ACC112 (cell line): ENCODE data around the gene RCSD1.

Experiments used
- H2AFZ ChIP-seq: fragments of 200-600 bp; sonication (generic); one replicate; pipeline ENCODE4 v1.6.0; 2017; ENCODE audit warnings: antibody characterized with exemption, low read length; ENCODE audit not compliant: unreplicated experiment
- H3K27ac ChIP-seq: fragments of 200-600 bp; sonication (generic); 2 replicates; pipeline ENCODE4 v1.5.1; 2014; ENCODE audit warnings: low read depth, mild to moderate bottlenecking, antibody characterized with exemption, low read length, moderate library complexity
- H3K27me3 ChIP-seq: fragments of 200-600 bp; sonication (generic); 2 replicates; pipeline ENCODE4 v1.6.1; 2014; ENCODE audit warnings: mild to moderate bottlenecking, antibody characterized with exemption, low read length, moderate library complexity, mixed read lengths; ENCODE audit not compliant: insufficient read depth
- H3K36me3 ChIP-seq: fragments of 200-600 bp; sonication (generic); 2 replicates; pipeline ENCODE4 v1.6.1; 2016; ENCODE audit warnings: mild to moderate bottlenecking, antibody characterized with exemption, low read length, moderate library complexity, mixed read lengths; ENCODE audit not compliant: insufficient read depth
- H3K4me1 ChIP-seq: fragments of 200-600 bp; sonication (generic); one replicate; pipeline ENCODE4 v1.6.1; 2016; ENCODE audit warnings: low read length, mixed read lengths; ENCODE audit not compliant: insufficient read depth, unreplicated experiment, control insufficient read depth
- H3K4me3 ChIP-seq: fragments of 200-600 bp; sonication (generic); 2 replicates; pipeline ENCODE4 v1.5.1; 2014; ENCODE audit warnings: mild to moderate bottlenecking, low read depth, low read length
- H3K79me2 ChIP-seq: fragments of 200-600 bp; sonication (generic); one replicate; pipeline ENCODE4 v1.6.0; 2016; ENCODE audit warnings: low read length; ENCODE audit not compliant: control insufficient read depth, unreplicated experiment, insufficient read depth

The RCSD1 gene

DNA sequence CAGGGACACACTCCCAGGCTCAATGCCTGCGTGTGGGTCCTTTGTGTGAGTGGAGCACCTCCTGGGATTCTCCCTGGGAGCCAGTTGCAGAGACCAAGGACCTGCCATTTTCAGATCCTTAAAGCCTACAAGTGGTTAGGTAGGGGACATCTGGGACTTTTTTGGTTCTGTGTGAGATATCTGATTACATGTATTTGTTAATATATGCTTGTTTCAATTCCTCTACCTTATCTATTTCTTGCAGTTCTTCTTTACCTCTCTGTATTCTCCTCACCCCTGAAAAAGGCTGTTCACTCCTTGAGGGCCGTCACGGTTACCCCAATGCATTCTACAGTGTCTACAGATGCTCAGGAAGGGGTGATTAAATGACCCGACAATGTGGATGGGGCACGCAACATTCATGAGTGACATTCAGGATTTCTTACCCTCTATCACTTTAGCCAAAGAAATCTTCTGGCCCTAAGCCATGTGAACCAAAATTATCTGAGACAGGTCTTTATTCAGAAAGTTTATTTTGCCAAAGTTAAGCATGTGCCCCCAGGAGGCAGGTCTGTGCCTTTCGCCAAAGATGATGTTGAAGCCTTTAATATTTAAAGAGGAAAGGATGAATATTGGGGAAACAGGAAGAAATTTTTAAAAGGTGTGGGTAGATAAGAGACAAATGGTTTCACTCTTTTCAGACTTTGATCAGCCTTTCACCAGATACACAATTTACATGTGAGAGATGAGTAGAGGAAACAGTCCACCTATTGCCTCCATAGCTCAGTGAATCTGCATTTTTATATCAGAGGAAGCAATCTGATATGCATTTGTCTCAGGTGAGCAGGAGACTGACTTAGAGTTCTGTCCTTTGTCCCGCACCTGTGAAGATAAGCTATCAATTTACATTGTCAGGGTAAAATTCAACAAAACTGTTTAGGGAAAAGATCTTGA, 47.1 kb downstream of the RCSD1 start:
- Histone ChIP-seq H3K27ac (no peak overlapping the region), H3K4me3 (no peak overlapping the region), H3K4me1 (no peaks in the 10 kb centered on the region), H3K36me3 (no peaks in the 10 kb centered on the region), H2AFZ (no peak overlapping the region), H3K79me2 (no peaks in the 10 kb centered on the region), H3K27me3 (no peaks in the 10 kb centered on the region)

- Histone ChIP-seq H3K4me1 (no peaks in the 10 kb centered on the region), H3K27me3 (no peaks in the 10 kb centered on the region), H3K4me3 (no peak overlapping the region), H3K36me3 (no peaks in the 10 kb centered on the region), H3K79me2 (no peaks in the 10 kb centered on the region), H2AFZ (no peak overlapping the region), H3K27ac (no peak overlapping the region)
Measured at GRCh38 chr1:167678422-167678821, 48.4 kb downstream of the RCSD1 start.

DNA sequence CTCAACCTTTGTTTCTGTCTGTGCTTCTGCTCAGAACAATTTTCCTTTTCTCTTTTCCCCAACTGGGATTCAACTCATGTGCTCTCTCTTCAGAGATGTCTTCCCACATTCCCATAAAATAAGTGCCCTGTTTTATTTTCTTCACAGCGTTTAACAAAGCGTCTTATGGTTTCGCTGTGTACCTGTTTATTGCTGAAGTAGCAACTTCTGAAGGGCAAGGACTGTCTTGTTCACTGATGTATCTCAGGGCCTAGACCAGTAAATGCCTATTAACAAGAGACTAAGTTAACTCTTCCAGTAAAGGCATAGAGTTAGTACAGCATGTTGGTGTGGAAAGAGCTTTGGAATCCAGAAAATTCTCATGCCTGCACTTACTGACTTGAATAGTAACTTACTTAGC, 48.8 kb downstream of the RCSD1 start:
- no peak overlapping the region for H3K4me3 ChIP-seq
- no peaks in the 10 kb centered on the region for H3K27me3 ChIP-seq
- no peaks in the 10 kb centered on the region for H3K36me3 ChIP-seq
- no peak overlapping the region for H3K27ac ChIP-seq
- no peaks in the 10 kb centered on the region for H3K79me2 ChIP-seq
- no peak overlapping the region for H2AFZ ChIP-seq
- no peaks in the 10 kb centered on the region for H3K4me1 ChIP-seq

GRCh38 chr1:167679714-167680113, 49.7 kb downstream of the RCSD1 start:
- no peaks in the 10 kb centered on the region for H3K27me3 ChIP-seq
- no peaks in the 10 kb centered on the region for H3K36me3 ChIP-seq
- no peaks in the 10 kb centered on the region for H3K4me1 ChIP-seq
- no peak overlapping the region for H3K27ac ChIP-seq
- no peak overlapping the region for H2AFZ ChIP-seq
- no peak overlapping the region for H3K4me3 ChIP-seq
- H3K79me2 ChIP-seq = no peaks in the 10 kb centered on the region

DNA sequence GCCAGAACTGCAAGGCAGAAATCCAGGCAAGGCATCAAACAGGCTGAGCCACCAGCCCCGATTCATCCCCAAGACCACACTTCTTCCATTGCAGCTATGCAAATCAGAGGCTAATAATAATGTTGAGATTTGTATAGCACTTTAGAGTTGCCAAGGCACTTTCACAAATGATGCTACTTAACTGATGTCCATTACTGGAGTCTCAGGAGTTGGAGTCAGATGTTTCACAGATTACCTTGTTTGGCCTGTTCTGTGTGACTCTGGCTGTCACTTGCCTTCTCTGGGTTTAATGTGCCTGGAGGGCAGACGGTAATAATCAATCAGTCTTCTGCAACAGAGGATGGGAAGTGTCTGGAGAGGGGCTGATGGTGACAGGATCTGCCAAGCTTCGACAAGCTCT, 51.0 kb downstream of the RCSD1 start:
- H3K36me3 ChIP-seq = no peaks in the 10 kb centered on the region
- no peaks in the 10 kb centered on the region for H3K4me1 ChIP-seq
- H3K27ac ChIP-seq = no peak overlapping the region

GRCh38 chr1:167681451-167682098, 51.5 kb downstream of the RCSD1 start:
- no peak overlapping the region for H3K4me3 ChIP-seq
- no peaks in the 10 kb centered on the region for H3K4me1 ChIP-seq
- H3K79me2 ChIP-seq = no peaks in the 10 kb centered on the region
- no peaks in the 10 kb centered on the region for H3K27me3 ChIP-seq
- no peaks in the 10 kb centered on the region for H3K36me3 ChIP-seq
- H2AFZ ChIP-seq = no peak overlapping the region
- H3K27ac ChIP-seq = no peak overlapping the region

More for the DNA sequence above, 51.0 kb downstream of the RCSD1 start:
- no peaks in the 10 kb centered on the region for H3K79me2 ChIP-seq
- no peak overlapping the region for H2AFZ ChIP-seq
- no peak overlapping the region for H3K4me3 ChIP-seq
- no peaks in the 10 kb centered on the region for H3K27me3 ChIP-seq

GRCh38 chr1:167683226-167683625, 53.2 kb downstream of the RCSD1 start:
- no peak overlapping the region for H2AFZ ChIP-seq
- H3K36me3 ChIP-seq = no peaks in the 10 kb centered on the region
- no peaks in the 10 kb centered on the region for H3K79me2 ChIP-seq
- peaks cover 3% of the 10 kb centered on the region for H3K4me1 ChIP-seq
- no peak overlapping the region for H3K27ac ChIP-seq
- H3K4me3 ChIP-seq = no peak overlapping the region
- no peaks in the 10 kb centered on the region for H3K27me3 ChIP-seq

DNA sequence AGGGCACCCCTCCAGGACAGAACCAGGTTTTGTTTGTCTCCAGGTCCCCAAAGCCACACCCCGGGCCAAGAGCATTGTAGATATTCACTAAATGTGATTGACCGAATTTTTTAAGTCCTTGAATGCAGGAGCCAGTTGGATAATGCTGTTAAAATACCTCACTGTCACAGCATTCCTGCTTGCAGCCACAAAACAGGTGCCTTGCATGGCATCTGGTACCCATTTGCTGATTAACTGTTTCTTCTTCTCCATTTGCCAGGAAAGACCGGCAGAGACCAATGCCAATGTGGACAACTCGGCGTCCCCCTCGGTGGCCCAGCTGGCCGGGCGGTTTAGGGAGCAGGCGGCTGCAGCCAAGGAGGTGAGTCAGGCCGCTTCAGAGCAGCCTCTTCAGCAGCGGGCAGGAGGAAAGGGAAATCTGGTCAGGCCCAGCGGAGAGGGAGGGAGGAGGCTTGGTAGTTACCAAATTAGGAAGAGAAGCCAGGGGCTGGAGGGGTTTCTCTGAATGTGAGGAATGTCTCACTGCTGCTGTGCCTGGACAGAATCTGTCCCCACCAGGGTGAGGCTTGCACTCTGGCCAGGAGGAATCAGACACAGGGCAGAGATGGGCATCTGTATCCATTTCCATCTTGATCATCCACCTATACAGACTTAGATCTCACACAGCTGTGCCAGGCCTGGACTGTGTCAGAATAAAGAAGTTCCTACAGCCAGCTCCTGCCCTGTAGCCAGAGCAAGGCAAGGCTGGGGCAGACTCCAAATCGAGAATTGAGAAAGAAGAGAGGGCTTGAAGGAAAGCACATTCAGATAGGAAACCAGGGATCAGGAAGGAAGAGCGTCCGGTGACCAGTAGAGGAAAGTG, 53.8 kb downstream of the RCSD1 start:
- no peak overlapping the region for H3K27ac ChIP-seq
- H3K4me1 ChIP-seq = peaks cover 9% of the 10 kb centered on the region
- H3K4me3 ChIP-seq = no peak overlapping the region
- no peak overlapping the region for H2AFZ ChIP-seq
- no peaks in the 10 kb centered on the region for H3K36me3 ChIP-seq
- no peaks in the 10 kb centered on the region for H3K27me3 ChIP-seq
- H3K79me2 ChIP-seq = no peaks in the 10 kb centered on the region

- Histone ChIP-seq H3K36me3 (no peaks in the 10 kb centered on the region), H3K4me3 (no peak overlapping the region), H3K4me1 (peaks cover 21% of the 10 kb centered on the region), H3K79me2 (no peaks in the 10 kb centered on the region), H3K27me3 (no peaks in the 10 kb centered on the region), H3K27ac (no peak overlapping the region), H2AFZ (no peak overlapping the region)
Measured at GRCh38 chr1:167685844-167686243, 55.8 kb downstream of the RCSD1 start.

GRCh38 chr1:167687919-167688519, 58.0 kb downstream of the RCSD1 start:
- Histone ChIP-seq H2AFZ (no peak overlapping the region), H3K4me1 (peaks cover 21% of the 10 kb centered on the region), H3K27me3 (no peaks in the 10 kb centered on the region), H3K79me2 (no peaks in the 10 kb centered on the region), H3K4me3 (no peak overlapping the region), H3K27ac (peak overlapping the region; percentile 63), H3K36me3 (no peaks in the 10 kb centered on the region)
